SK-N-SH treated with all-trans-retinoic acid at 6 μM for 48 hours (cell line): Measurements from ENCODE around the gene SPATA31D4.

Experiments
- ATAC-seq: fragments of 200-7000 bp; cut with Tn5 transposase; 3 replicates; pipeline ENCODE4 v1.9.1; 2020; ENCODE audit warnings: mild to moderate bottlenecking, moderate library complexity
- ARNTL ChIP-seq: fragments of 450-650 bp; formaldehyde crosslinking; IDR thresholded peaks from 2 replicates; pipeline ENCODE4 v1.5.0; 2020; ENCODE audit warnings: low read depth, mild to moderate bottlenecking, moderate library complexity, borderline replicate concordance
- BACH2 ChIP-seq: fragments of 250-450 bp; sonication (Bioruptor Pico); IDR thresholded peaks from 2 replicates; pipeline ENCODE4 v1.9.0; 2021; ENCODE audit warnings: mild to moderate bottlenecking, borderline replicate concordance
- CREB5 ChIP-seq: fragments of 250-450 bp; sonication (Bioruptor Pico); IDR thresholded peaks from 2 replicates; pipeline ENCODE4 v1.5.1; 2020; ENCODE audit warnings: low read depth, mild to moderate bottlenecking, moderate library complexity
- CSDC2 ChIP-seq: fragments of 250-450 bp; sonication (Bioruptor Pico); IDR thresholded peaks from 2 replicates; pipeline ENCODE4 v1.5.0; 2020; ENCODE audit warnings: mild to moderate bottlenecking, moderate library complexity
- CSRNP3 ChIP-seq: fragments of 250-450 bp; sonication (Bioruptor Pico); IDR thresholded peaks from 2 replicates; pipeline ENCODE4 v1.5.1; 2021; ENCODE audit warnings: mild to moderate bottlenecking, moderate library complexity
- ESRRG ChIP-seq: fragments of 250-450 bp; sonication (Bioruptor Pico); IDR thresholded peaks from 2 replicates; pipeline ENCODE4 v1.6.1; 2021; ENCODE audit warnings: mild to moderate bottlenecking
- GLIS3 ChIP-seq: fragments of 250-450 bp; sonication (Bioruptor Pico); IDR thresholded peaks from 2 replicates; pipeline ENCODE4 v1.5.0; 2020; ENCODE audit warnings: mild to moderate bottlenecking, moderate library complexity
- ISL1 ChIP-seq: fragments of 250-450 bp; sonication (Bioruptor Pico); IDR thresholded peaks from 2 replicates; pipeline ENCODE4 v2.1.2; 2022; ENCODE audit warnings: mild to moderate bottlenecking, moderate library complexity
- OSR1 ChIP-seq: fragments of 250-450 bp; sonication (Bioruptor Pico); IDR thresholded peaks from 2 replicates; pipeline ENCODE4 v1.8.0; 2022; ENCODE audit warnings: moderate library complexity, mild to moderate bottlenecking, inconsistent platforms
- PATZ1 ChIP-seq: fragments of 250-450 bp; sonication (Bioruptor Pico); IDR thresholded peaks from 2 replicates; pipeline ENCODE4 v1.8.0; 2020; ENCODE audit warnings: mild to moderate bottlenecking, moderate library complexity, borderline replicate concordance
- POU6F1 ChIP-seq: fragments of 250-450 bp; sonication (Bioruptor Pico); IDR thresholded peaks from 2 replicates; pipeline ENCODE4 v1.8.0; 2021; ENCODE audit warnings: low read depth, mild to moderate bottlenecking, moderate library complexity, borderline replicate concordance
- RARB ChIP-seq: fragments of 250-450 bp; sonication (Bioruptor Pico); IDR thresholded peaks from 2 replicates; pipeline ENCODE4 v1.8.0; 2021; ENCODE audit warnings: mild to moderate bottlenecking, moderate library complexity
- SNAI2 ChIP-seq: fragments of 250-450 bp; sonication (Bioruptor Pico); IDR thresholded peaks from 2 replicates; pipeline ENCODE4 v1.5.0; 2020; ENCODE audit warnings: mild to moderate bottlenecking, moderate library complexity
- TSHZ2 ChIP-seq: fragments of 250-450 bp; sonication (Bioruptor Pico); IDR thresholded peaks from 2 replicates; pipeline ENCODE4 v1.5.0; 2020; ENCODE audit warnings: mild to moderate bottlenecking, moderate library complexity
- ZFP3 ChIP-seq: fragments of 250-450 bp; sonication (Bioruptor Pico); IDR thresholded peaks from 2 replicates; pipeline ENCODE4 v1.5.0; 2020; ENCODE audit warnings: mild to moderate bottlenecking, moderate library complexity
- ZFP30 ChIP-seq: fragments of 450-650 bp; formaldehyde crosslinking; IDR thresholded peaks from 2 replicates; pipeline ENCODE4 v1.5.0; 2022; ENCODE audit warnings: mild to moderate bottlenecking, moderate library complexity
- ZNF565 ChIP-seq: fragments of 450-650 bp; formaldehyde crosslinking; conservative IDR thresholded peaks from 2 replicates; pipeline ENCODE4 v1.5.0; 2020; ENCODE audit warnings: low read depth, mild to moderate bottlenecking, moderate library complexity
- ZNF70 ChIP-seq: fragments of 450-650 bp; formaldehyde crosslinking; IDR thresholded peaks from 2 replicates; pipeline ENCODE4 v1.5.0; 2020; ENCODE audit warnings: mild to moderate bottlenecking, moderate library complexity
- ZNF8 ChIP-seq: fragments of 450-650 bp; formaldehyde crosslinking; IDR thresholded peaks from 2 replicates; pipeline ENCODE4 v1.5.0; 2020; ENCODE audit warnings: mild to moderate bottlenecking, moderate library complexity

Gene SPATA31D4

GRCh38 chr9:81976351-81976750 lies 48.1 kb downstream of the SPATA31D4 start:
- TF ChIP-seq SNAI2 (CRISPR knock-in tag) (no peak), BACH2 (CRISPR knock-in tag) (no peak), PATZ1 (no peak)
- ATAC-seq, result no peak

- TF ChIP-seq POU6F1 (CRISPR knock-in tag), result no peak
- no peak for TF ChIP-seq ISL1 (CRISPR knock-in tag)
- TF ChIP-seq CREB5, result no peak
- no peak for TF ChIP-seq ARNTL (CRISPR knock-in tag)
- TF ChIP-seq SNAI2 (CRISPR knock-in tag), result no peak
- no peak for TF ChIP-seq ESRRG (CRISPR knock-in tag)
- no peak for TF ChIP-seq ZNF8
- no peak for TF ChIP-seq CSDC2 (CRISPR knock-in tag)
- TF ChIP-seq TSHZ2 (CRISPR knock-in tag), result no peak
- TF ChIP-seq BACH2 (CRISPR knock-in tag), result no peak
- no peak for TF ChIP-seq ZFP30
- TF ChIP-seq CSRNP3 (CRISPR knock-in tag), result no peak
- ATAC-seq, result no peak
Measured at GRCh38 chr9:81979196-81979595, 51.0 kb downstream of the SPATA31D4 start.

GRCh38 chr9:81980568-81980967 lies 52.3 kb downstream of the SPATA31D4 start:
- ATAC-seq, result peak; percentile 62
- TF ChIP-seq ARNTL (CRISPR knock-in tag) (no peak), ISL1 (CRISPR knock-in tag) (no peak), ZNF70 (CRISPR knock-in tag) (no peak), PATZ1 (no peak), TSHZ2 (CRISPR knock-in tag) (no peak), POU6F1 (CRISPR knock-in tag) (no peak), ESRRG (CRISPR knock-in tag) (no peak), OSR1 (no peak), ZNF8 (no peak), RARB (CRISPR knock-in tag) (no peak), ZNF565 (CRISPR knock-in tag) (no peak), CSDC2 (CRISPR knock-in tag) (no peak), CSRNP3 (CRISPR knock-in tag) (no peak), GLIS3 (CRISPR knock-in tag) (no peak), ZFP30 (no peak), ZFP3 (no peak)
